ENCODE results near the gene KDM5A.
"Not testable (repeated sequence)": the region's sequence is repeated elsewhere in the genome, so short reads cannot be mapped to it uniquely, and the experiment has no call there.

Gene KDM5A

GRCh38 chr12:332581-333205 is 56.4 kb downstream of the KDM5A start:
- DNase-seq, result no peak

- DNase-seq, result no peak
These were observed 57.8 kb downstream of the KDM5A start for GRCh38 chr12:331287-331686.

- DNase-seq, result no peak
These were observed 63.2 kb downstream of the KDM5A start for GRCh38 chr12:325906-326305.

GRCh38 chr12:323507-323906 is 65.6 kb downstream of the KDM5A start:
- DNase-seq, result no peak

GRCh38 chr12:321606-322326 is 67.4 kb downstream of the KDM5A start:
- DNase-seq, result no peak

- no peak for DNase-seq
These were observed 70.2 kb downstream of the KDM5A start for GRCh38 chr12:318759-319515.

- DNase-seq, result no peak
These were observed 80.6 kb downstream of the KDM5A start for GRCh38 chr12:308511-308910.

- no peak for DNase-seq
These were observed 81.7 kb downstream of the KDM5A start for GRCh38 chr12:307406-307805.

- DNase-seq, result no peak
These were observed 84.3 kb downstream of the KDM5A start for GRCh38 chr12:304805-305204.

- DNase-seq, result not testable (repeated sequence)
These were observed 86.4 kb downstream of the KDM5A start for GRCh38 chr12:302766-303165.

- not testable (repeated sequence) for DNase-seq
These were observed 89.0 kb downstream of the KDM5A start for GRCh38 chr12:300166-300565.

- not testable (repeated sequence) for DNase-seq
These were observed 89.6 kb downstream of the KDM5A start for GRCh38 chr12:299511-299910.

- DNase-seq, result not testable (repeated sequence)
These were observed 91.1 kb downstream of the KDM5A start for GRCh38 chr12:298059-298458.

- no peak for DNase-seq
These were observed 94.0 kb downstream of the KDM5A start for GRCh38 chr12:295132-295531.

- no peak for DNase-seq
These were observed 95.9 kb downstream of the KDM5A start for GRCh38 chr12:293199-293598.

- DNase-seq, result no peak
These were observed 96.9 kb downstream of the KDM5A start for GRCh38 chr12:292186-292585.

GRCh38 chr12:291153-291723 is 97.9 kb downstream of the KDM5A start:
- no peak for DNase-seq

- DNase-seq, result no peak
These were observed 100.4 kb downstream of the KDM5A start for GRCh38 chr12:288687-289086.

- DNase-seq, result peak in 1 of 2 experiments; percentile 29
These were observed 102.4 kb downstream of the KDM5A start for GRCh38 chr12:286531-287300.

GRCh38 chr12:278046-278445 is 111.1 kb downstream of the KDM5A start:
- no peak for DNase-seq

GRCh38 chr12:275812-276211 is 113.3 kb downstream of the KDM5A start:
- no peak for DNase-seq

- no peak for DNase-seq
These were observed 115.7 kb downstream of the KDM5A start for GRCh38 chr12:273382-273781.

- no peak for DNase-seq
These were observed 116.2 kb downstream of the KDM5A start for GRCh38 chr12:272942-273341.

Data from activated T-cell treated with anti-CD3 and anti-CD28 coated beads, Interleukin-2, amount 50 U/mL, for 48 hours (primary cell).